Left renal cortex interstitium (tissue), 4 donors: Measurements from ENCODE around the gene SETD1B. TPM values are rescaled to one million over a fixed set of nuclear protein-coding genes. Genes with fewer than 3 reads are reported as not detected.
"Not testable (repeated sequence)": the region's sequence is repeated elsewhere in the genome, so short reads cannot be mapped to it uniquely, and the experiment has no call there.

Experiments
- DNase-seq, 4 donors: peaks; one replicate each; pipeline ENCODE4 v3.0.0-alpha.2; 2013; ENCODE audit warnings: low read depth in 4 of 4, low spot score in 2 of 4, missing footprints in 1 of 4
- polyA plus RNA-seq, 4 donors: library from polyadenylated mRNA; unstranded; fragments of 120-200 nt; gene quantifications; one replicate each; pipeline ENCODE4 v1.2.1, GENCODE V29; 2013; ENCODE audit not compliant: insufficient read length in 4 of 4

Gene SETD1B
- polyA plus RNA-seq, 4 donors = 10.6 to 22.2 (median 15.7) TPM

DNA sequence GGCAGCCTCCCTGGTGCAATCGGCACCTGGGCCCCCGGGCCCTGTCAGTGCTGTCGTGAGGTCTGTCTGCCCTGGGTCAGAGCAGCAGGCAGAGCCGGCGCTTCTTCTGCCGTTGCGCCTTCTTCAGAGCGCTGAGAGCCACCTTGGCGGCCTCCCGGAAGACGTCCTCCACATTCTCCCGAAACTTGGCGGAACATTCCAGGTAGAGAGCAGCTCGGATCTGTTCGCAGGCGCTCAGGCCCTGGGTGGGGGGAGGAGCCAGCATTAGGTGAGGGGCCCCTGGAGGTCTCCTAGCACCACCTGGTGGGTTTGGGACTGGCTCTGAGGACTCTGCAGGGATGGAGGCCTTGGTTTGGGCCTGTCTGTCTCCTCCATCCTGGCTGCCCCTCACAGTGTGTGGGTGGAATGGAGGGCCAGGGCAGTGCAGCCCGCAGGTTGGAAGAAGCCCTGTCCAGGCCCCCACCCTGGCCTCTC, 24.4 kb upstream of the SETD1B start:
- DNase-seq = no peak

DNA sequence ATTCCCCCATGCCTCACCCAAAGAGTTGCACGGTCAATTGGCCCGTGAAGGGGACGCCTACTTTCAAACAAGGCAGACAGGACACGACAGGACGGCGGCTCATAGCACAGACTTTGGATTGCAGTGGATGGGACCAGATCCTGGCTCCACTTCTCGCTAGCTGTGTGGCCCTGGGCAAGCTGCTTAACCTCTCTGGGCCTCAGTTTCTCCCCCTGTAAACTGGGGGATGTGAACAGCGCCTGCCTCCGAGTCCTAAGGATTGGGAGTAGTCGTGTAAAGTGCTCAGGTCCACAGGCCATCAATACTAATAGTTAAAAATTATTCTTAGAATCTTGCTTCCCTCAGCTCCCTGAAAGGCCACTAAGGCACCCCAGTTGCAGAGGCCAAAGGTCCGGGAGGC, 23.4 kb upstream of the SETD1B start:
- DNase-seq = no peak

DNA sequence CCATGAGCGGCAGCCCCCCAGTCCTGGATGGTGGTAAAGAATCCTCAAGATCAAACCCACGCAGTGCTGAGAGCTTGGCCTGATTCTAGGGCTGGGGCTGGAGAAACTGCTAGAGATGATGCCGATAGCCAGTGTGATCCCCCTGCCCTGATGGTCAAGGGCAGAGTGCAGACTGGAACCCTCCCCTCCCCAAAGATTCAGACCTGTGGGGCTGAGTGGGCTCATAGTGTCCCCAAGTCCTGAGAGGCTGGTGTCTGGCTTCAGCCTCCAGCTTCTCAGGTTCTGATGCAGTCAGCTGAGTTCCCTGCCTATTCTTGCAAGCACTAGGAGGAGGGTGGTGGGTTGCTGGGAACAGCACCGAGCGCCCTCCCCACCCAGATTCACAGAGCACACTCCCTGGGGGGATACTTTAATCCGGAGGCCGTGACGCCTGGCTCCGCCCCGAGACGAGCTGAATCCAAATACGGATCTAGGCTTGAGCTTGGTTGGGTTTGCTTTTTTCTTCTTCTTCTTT, 22.3 kb upstream of the SETD1B start:
- no peak for DNase-seq

DNA sequence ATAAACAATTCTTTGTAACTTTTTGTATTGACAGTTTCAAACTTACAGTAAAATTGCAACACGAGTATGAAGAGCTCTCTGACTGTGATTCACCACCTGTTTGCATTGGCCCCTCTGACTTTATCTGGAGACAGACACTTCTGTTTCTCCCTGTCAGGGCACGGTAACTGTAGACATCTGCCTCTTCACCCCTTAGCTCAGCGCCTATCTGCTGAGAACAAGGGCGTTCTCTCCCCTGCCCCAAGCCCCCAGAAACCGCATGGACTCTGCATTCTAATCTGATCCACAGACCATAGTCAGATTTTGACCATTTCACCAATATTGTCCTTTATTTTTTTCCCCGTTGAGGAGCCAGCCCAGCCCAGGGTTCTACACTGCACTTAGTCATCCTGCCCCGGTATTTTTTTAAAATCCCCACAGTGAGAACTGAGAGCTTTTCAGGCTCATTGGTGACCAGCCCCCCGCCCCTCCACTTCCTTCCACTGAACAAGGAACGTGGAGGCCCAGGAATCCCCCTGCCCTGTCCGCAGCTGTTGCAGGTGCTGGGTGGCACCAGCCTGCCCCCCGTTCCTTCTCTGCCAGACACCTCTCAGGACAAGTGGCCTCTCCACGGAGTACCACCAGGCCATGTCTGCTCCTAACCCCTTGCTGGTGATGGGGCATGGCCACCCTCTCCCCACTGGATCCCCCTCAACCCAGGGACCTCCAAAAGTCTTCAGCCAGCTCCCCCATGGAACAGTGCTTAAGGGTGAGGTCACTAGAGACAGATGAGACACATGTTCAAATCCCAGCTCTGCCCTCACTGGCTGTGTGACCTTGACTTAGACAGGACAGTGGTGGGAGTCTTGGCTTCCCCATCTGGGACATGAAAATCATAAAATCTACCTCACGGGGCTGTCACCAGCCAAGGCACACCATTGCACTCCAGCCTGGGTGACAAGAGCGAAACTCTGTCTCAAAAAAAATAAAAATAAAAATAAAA, 21.5 kb upstream of the SETD1B start:
- no peak for DNase-seq

DNA sequence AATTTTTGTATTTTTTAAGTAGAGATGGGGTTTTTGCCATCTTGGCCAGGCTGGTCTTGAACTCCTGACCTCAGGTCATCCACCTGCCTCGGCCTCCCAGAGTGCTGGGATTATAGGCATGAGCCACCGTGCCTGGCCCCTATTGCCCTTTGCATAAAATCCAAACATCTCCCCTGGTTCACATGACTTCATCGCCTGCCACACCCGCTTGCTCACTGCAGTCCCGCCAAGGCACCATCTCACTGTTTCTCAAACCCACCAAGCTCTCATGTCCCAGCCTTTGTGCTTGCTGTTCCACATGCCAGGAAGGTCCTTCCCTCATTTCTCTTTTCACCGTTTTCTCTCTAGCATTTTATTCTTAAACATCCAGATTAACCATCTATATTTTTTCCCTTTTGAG, 20.0 kb upstream of the SETD1B start:
- DNase-seq = no peak

DNA sequence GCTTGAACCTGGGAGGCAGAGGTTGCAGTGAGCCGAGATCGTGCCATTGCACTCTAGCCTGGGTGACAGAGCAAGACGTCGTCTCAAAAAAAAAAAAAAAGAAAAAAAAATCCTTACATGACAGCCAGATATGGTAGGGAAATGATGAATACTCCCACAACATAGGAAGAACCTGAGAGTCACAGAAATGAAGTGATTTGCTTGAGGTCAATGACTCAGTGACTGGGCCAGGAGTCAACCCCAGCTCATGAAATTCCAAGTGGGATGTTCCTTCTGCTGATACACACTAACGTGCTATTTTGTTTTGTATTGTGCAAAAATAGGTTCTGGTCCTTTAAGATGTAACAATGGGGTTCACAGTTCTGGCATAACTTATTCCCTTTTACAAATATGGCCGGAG, 19.3 kb upstream of the SETD1B start:
- no peak for DNase-seq

DNA sequence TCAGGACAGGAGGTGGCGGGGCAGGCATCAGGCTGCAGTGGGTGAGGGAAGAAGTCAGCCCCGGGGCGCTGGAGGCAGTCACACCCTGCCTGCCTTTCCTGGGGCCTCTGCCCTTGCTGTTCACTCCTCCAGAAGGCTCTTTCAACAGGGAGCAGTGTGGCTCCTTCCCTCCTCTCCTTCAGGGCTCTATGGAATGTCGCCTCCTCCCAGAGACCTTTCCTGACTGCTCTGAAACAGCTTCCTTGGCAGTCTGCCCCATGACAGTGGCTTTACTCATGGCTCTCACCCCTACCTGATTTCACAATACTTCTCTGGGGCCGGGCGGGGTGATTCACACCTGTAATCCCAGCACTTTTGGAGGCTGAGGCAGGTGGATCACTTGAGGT, 17.4 kb upstream of the SETD1B start:
- no peak for DNase-seq

DNA sequence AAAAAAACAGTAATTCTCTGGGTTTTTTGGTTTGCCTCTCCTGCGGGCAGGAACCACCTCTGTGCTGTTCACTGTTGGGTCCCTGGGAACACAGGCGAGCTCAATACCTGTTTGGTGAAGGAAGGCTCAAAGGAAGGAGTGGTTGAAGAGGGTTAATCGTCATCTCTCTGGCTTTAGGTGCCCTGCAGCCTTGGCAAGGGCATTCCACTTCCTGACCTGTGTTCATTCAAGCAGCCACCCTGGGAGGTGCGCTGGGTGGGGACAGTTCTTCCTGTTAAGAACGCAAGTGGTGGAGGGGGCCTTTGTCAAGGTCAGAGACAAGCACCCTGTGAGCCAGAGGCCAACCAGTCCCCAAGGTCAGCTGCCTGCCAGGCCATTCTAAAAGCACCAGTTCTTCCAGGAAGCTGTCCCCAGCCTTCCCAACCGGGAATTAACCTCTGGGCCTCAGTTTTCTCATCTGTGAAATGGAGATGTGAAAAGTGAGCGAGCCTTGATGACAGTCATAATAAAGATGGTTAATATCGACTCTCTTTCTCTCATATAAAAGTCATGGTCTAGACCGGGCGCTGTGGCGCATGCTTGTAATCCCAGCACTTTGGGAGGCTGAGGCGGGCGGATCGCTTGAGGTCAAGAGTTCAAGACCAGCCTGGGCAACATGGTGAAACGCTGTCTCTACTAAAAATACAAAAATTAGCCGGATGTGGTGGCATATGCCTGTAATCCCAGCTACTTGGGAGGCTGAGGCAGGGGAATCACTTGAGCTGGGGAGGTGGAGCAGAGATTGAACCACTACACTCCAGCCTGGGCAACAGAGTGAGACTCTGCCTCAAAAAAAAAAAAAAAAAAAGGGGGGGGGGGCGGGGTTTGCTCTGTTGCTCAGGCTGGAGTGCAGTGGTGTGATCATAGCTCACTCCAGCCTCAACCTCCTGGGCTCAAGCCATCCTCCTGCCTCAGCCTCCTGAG, 16.5 kb upstream of the SETD1B start:
- no peak for DNase-seq

DNA sequence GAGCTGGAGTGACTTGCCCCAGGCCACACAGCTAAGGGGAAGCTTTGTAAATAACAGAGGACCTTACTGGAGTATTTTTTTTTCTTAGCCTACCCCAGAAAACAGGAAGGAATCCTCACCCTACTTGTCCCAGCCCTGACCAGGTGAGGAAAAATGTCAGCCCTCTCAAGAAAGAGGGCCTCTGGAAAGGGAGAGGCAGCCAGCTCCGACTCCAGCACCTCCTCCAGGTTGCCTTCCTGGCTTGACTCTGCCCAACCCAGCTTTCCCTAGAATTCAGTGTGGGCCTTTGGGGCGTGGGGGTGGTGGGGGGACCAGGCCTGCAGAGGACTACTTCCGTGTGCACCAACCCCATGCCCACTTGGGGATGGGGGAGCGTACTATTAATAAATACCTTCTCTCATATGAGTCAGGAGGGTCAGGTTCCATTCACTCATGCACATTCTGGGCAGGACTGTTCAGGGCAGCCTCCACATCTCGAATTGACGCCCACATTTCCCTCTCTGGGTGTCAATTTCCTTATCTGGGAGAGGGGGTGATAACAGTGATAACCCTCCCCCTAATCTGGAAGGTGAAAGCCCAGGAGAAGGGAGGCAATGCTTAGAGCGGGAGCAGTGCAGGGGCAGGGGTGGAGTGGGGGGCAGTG, 15.5 kb upstream of the SETD1B start:
- no peak for DNase-seq

DNA sequence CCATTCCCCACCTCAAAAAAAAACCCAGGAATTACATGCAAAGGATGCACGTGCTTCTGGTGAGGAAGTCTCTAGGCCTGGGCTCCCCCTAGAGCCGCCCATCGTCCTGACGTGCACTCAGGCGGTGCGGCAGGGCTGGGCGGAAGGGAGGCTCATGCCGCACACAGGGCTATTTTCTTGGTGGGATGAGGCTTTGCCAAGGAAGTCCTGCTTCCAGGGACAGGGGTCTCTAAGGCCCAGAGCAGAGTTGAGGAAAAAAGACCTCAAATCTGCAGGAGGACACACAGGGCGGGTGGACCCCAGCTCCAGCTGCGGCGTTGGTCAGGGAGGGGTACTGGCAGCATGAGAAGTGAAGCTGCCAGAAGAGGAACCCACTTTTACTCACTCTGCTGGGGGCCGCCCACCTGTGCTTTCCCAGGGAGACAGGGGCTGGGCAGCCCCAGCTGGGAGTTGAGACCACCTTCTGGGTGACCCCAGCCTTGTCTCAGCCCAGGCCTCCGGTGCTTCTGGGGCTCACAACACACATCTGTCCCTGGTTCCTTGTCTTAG, 14.5 kb upstream of the SETD1B start:
- no peak for DNase-seq

DNA sequence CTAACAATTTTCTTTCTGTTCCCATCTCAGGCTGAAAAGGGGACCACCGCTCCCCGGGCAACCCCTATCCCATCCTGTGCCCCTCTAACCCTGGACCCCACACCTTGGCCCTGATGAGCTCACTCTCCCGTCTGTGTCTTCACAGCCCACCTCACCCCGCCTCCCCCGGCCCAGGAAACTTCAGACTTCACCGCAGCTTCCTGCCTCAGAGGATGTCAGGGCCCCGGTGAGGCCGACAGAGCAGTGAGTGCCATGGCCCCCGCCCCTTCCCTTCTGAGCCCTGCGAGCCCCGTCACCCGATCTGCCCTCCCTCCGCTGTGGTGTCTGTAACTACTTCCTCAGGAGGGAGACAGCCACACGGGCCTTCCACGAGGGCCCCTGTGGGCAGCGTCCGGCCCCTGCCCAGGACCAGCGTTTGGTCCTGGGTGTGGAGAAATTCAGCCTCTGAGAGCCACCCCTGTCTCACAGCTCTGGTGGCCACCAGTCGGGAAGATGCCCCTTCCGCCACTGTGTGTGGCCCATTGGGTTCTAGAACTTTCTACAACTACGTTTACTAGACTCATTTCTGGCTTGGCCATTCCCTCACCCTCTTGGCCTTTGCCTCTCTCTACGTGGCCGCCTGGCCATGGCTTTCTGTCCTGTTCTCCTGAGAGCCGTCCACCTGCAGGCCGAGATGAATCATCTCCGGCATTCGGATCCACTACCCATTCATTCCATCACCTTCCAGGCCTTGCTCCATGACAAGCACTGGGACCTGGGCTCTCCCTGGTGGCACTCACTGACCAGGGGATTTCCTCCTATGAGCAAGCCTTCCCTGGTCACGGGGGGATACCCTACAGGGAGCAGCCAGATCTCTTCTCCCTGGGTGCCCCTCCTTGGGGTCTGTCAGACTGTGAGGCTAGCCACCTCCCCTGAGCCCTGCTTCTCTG, 13.7 kb upstream of the SETD1B start:
- DNase-seq = no peak

DNA sequence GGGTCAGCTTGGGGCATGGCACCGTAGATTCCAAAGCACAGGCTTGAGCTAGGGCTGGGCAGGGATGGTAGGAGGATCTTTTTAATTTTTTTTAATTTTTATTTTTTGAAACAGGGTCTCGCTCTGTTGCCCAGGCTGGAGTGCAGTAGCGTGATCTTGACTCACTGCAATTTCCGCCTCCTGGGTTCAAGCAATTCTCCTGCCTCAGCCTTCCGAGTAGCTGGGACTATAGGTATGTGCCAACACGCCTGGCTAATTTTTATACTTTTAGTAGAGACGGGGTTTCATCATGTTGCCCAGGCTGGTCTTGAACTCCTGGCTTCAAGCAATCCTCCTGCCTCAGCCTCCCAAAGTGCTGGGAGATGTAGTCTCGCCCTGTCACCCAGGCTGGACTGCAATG, 13.0 kb upstream of the SETD1B start:
- not testable (repeated sequence) for DNase-seq

DNA sequence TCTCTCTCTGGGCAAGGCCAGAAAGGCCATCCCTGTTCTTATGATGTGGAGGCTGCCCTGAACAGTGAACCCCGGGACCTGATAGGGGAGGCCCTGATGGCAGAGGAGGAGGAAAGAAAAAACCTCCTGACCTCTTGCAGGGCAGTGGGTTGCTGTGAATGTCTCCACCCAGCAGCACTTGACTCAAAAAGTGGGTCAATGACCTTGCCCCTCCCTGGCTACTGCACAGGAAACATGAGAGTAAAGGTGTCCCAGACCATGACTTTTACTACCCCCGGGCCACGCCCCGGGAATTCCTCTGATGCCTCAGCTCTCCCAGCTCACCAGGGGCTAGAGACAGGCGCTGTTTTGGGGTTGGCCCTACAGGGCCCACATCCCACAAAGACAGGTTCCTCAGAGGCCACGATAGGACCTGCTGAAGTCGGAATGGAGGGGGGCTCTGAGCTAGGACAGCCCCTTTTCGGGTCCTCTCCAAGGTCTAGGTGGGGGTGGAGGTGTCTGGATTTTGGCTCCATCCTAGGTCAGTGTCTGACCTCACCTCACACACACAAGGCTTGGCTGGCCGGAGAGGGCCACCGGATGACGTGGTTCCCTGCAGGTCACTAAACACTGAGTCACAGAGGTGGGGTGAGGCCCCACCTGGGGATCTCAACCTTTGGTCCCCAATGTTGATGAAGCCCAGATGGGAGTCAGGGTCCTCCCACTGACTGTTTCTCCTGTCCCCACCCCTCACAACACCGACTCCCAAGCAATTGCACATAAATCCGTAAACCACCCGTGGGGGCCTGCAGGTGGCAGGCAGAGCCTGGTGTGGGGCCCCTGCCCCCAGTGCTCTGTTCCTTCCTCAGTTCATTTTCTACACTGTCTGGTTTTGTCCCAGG, 11.9 kb upstream of the SETD1B start:
- no peak for DNase-seq

DNA sequence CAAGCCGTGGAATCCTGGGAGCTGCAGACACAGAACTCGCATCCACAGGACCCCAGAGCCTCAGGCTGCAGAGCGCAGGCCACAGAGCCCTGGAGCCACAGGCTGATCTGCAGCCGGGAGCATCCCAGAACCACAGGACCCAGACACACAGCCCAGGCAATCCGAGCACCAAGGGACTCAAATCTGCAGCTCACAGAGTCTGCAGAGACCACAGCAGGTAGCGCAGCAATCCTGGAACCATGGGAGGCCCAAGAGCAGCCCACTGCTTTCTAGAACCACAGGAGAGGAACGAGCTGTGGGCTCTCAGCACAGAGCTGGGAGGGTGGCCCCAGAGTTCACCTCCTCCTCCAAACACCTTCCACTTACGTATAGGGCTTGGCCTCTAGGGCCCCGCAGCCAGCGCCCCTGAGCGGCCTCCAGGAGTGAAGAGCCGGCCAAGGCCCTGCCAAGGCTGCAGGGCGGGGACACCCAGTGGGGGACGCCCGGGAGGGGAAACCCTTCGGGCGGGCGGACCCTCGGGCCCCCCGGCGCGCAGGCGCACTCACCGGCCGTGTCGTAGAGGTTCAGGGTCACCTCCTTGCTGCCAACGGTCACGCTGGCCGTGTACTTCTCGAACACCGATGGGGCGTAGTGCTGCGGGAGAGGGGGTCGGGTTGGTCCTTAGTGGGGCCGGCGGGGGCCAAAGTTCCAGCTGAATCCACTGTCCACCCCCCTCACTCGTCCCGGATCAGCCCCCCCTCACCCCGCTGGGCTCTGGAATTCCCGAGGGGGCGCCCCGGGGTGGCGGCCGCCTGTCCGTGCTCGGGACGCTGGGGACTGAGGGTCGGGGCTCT, 11.0 kb upstream of the SETD1B start:
- no peak for DNase-seq

DNA sequence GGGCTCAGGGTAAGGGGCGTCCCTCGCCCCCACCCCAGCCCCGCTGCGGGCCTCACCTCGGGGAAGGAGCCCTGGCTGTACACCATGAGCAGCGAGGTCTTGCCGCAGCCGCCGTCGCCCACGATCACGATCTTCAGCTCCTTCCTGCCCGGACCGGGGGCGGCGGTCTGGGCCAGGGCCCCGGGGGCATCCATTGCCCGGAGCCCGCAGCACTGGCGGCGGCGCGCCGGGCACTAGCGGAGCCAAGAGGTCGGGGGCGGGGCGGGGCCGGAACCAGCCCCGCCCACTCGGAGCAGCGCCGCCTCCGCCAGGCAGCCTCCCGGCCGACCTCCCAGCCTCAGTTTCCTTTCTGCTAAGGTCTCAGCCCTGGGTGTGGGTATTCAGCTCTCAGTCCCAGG, 10.4 kb upstream of the SETD1B start, which contains the start of gene RHOF:
RHOF (minus strand) TSS at position 249 of the 398 bp plus-strand sequence; CDS start at position 194, 55 bp downstream.
- DNase-seq = no peak

DNA sequence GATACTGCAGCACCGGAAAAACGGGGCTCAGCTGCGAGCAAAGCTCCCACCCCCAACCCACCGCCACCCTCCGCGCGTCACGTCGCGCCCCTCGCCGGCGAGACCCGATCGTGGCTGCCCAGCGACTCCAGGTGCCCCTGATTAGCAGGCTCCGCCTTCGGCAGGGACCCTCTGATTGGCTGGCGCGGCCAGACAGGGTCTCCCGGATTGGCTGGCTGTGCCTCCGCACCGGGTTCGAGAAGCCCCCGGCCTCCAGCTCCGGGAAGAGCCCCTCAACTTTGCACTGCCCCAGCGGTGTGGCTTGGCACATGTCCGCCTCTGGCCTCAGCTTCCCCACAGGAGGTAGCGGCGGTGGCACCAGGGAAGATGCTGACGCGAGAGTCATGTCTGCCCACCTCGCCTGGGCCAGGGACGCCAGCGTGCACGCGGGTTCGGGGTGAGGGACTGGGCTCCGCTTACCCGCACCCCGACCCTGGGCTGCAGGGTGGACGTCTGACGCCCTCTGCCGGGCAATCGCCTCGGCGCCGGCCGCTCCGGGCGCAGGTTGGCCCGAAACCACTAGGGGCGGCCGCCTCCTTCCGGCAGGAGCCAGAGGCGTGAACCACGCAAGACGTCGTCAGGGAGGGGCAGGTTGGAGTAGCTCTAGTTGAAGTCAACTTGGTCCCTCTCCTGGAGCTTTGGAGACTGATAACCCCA, 9.8 kb upstream of the SETD1B start:
- DNase-seq = no peak
